ENCODE results near the gene CTRB2. TPM values are rescaled to one million over a fixed set of nuclear protein-coding genes. Genes with fewer than 3 reads are reported as not detected.
A peak's percentile ranks its signal among the peaks of the same experiment; 100 is the strongest.
"Not testable (repeated sequence)": the region's sequence is repeated elsewhere in the genome, so short reads cannot be mapped to it uniquely, and the experiment has no call there.

The CTRB2 gene
- total RNA-seq, 4 donors from 2014 or later = not detected

DNA sequence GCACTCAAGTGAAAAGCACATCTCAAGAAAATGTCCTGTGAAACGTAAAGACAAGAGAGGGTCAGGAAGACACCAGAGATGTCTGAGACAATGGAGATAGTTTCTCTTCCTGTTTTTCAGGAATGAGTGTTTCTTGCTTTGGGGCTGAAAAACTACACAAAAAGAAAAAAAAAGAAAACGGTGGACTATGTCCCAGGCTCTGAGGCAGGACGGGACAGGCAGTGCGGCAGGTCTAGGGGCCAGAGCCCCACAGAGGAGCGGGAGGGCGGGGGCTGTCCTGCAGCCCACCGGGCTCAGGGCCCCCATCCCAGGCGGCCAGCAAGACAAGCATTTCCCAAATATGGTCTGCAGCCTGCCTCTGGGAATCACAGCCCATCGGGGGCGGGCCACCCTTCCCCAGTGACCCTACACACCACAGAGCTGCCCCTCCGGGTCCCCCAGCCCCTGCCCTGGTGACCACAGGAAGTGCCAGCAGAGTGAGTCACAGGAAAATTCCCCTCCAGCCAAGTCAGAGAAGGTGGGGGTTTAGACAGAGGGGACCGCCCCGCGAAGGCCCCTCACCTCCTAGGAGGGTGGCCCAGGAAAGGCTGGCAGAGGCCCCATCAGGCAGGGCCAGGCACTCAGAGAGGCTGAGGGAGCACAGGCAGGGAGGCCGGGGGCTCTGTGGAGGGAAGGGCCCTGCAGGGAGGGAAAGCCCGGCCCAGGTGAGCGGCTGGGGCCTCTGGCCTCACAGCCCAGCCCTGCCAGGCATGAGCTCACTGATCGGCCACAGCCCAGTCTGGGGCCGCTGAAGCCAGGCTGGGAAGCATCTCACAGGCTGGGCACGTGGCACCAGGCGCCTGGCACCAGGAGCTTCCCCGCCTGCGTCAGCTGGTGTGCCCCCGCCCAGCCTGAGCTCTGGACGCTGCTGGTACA, 38.1 kb upstream of the CTRB2 start:
- no peak overlapping the region for H3K4me3 ChIP-seq
- H3K4me1 ChIP-seq = peaks cover 74% of the 10 kb centered on the region

DNA sequence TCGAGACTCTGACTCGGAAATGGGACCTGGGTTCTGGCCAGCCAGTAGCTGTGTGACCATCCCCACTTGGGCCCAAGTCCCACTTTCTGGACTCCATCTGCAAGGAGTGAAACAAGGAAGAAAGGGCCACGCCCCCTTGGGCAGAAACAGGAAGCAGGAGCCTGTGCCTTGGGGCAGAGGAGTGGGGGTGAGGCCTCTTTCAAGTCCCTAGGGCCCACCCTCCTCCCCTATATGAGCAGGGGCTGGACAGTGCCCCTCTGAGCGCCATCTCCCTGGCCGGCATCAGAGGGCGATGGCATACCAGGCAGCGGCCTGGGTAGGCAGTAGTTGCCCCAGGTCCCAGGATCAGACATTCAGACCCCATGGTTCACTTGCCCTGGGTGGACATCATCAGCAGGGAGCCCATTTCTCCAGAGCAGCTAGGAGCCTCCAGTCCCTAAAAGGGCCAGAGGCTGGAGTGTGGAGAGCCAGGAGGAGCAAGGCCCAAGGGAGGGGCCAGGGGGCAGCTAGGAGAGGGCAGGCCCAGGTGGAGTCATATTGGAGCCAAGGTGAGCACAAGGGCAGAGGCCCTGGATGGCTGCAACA, 37.4 kb upstream of the CTRB2 start:
- 40% methylated on average over 2 of the region's 7 CpGs for WGBS
- Histone ChIP-seq H3K27me3 (no peaks in the 10 kb centered on the region), H3K4me1 (peaks cover 74% of the 10 kb centered on the region), H3K9me3 (no peaks in the 10 kb centered on the region), H3K27ac (peak overlapping the region; percentile 84), H3K36me3 (peaks cover 16% of the 10 kb centered on the region), H3K4me3 (no peak overlapping the region)
- DNase-seq (ENCODE audit: low spot score in 2 of 2) = peak in 1 of 2 donors; percentile 76
- no peak for TF ChIP-seq POLR2A (IDR thresholded peaks at IDR 0.05)
- no peak for TF ChIP-seq POLR2AphosphoS5 (IDR thresholded peaks at IDR 0.05)
- no peak for TF ChIP-seq EP300 (IDR thresholded peaks at IDR 0.05)
- TF ChIP-seq CTCF (IDR thresholded peaks at IDR 0.05) = no peak

More for the DNA sequence above, 38.1 kb upstream of the CTRB2 start:
- H3K36me3 ChIP-seq = peaks cover 16% of the 10 kb centered on the region
- no peaks in the 10 kb centered on the region for H3K27me3 ChIP-seq
- H3K27ac ChIP-seq = peak overlapping the region; percentile 84
- H3K9me3 ChIP-seq = no peaks in the 10 kb centered on the region
- 32% methylated on average over 20 of the region's 25 CpGs for WGBS
- TF ChIP-seq EP300 (IDR thresholded peaks at IDR 0.05) = no peak
- TF ChIP-seq POLR2AphosphoS5 (IDR thresholded peaks at IDR 0.05) = peak in 1 of 3 donors; percentile 38
- DNase-seq (ENCODE audit: low spot score in 2 of 2) = no peak

DNA sequence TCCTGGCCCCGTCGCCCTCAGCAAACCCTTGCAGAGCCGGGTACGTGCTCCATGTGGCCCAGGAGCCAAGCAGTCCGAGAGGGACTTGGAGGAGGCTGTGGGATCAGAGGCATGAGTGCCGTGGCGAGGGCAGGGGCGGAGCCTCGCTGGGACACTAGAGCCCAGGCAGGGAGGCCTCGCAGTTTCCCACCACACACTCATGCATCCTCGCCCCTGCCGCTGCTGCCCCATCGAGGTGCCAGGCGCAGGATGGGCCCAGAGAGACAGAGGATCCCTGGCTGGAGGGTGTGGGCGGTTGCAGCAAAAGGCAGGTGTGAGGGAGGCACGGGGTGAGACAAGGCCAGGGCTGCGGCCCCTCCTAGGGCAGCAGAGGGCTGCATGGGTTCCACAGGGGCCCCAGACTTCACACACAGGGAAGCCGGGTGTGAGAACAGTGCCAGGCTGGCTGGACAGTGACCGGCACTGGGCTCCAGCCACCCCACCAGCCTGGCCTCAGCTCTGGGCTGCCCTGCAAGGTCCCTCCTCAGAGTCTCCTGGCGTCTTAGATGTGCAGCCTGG, 36.8 kb upstream of the CTRB2 start:
- no peaks in the 10 kb centered on the region for H3K9me3 ChIP-seq
- peaks cover 74% of the 10 kb centered on the region for H3K4me1 ChIP-seq
- no peaks in the 10 kb centered on the region for H3K27me3 ChIP-seq
- H3K36me3 ChIP-seq = peaks cover 16% of the 10 kb centered on the region
- TF ChIP-seq EP300 (IDR thresholded peaks at IDR 0.05) (no peak), POLR2A (IDR thresholded peaks at IDR 0.05) (no peak), CTCF (IDR thresholded peaks at IDR 0.05) (no peak), POLR2AphosphoS5 (IDR thresholded peaks at IDR 0.05) (no peak)
- DNase-seq (ENCODE audit: low spot score in 2 of 2) = no peak
- 52% methylated on average over 5 of the region's 20 CpGs for WGBS
- H3K4me3 ChIP-seq = no peak overlapping the region
- peak overlapping the region; percentile 84 for H3K27ac ChIP-seq

DNA sequence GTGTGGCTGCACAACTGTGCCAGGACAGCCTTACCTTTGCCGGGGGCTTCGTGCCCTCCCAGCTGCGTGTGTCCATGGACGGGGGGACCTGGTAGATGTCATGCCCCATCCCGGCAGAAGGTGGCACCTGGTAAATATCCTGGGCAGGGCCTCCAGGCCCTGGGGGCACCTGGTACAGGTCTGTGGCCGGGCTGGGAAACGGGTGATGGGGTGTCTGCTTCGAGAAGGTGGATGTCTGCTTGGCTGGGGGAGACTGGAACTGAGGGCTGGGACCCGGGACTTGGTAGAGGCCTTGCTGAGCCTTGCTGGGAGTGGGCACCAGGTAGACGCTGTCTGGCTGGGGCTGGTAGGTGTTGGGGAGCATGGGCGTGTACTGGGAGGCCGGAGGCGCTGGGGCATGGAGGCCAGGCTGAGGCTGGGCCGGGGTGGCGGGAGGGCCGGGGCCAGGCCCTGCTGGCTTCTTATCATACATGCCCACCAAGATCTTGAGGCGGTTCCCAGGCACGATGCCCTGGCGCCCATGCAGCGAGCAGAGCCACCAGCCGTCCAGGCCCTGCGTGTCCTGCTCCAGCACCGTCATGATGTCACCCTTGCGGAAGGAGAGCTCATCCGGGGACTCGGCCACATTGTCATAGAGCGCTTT, 35.6 kb upstream of the CTRB2 start:
- not testable (repeated sequence) for H3K4me3 ChIP-seq; H3K27ac ChIP-seq; DNase-seq (ENCODE audit: low spot score in 2 of 2); H3K9me3 ChIP-seq; H3K27me3 ChIP-seq
- Histone ChIP-seq H3K36me3 (peaks cover 16% of the 10 kb centered on the region), H3K4me1 (peaks cover 72% of the 10 kb centered on the region)
- 87% methylated on average over 5 of the region's 27 CpGs for WGBS

- Histone ChIP-seq H3K36me3 (peaks cover 19% of the 10 kb centered on the region), H3K4me3 (no peak overlapping the region), H3K4me1 (peaks cover 66% of the 10 kb centered on the region), H3K9me3 (no peaks in the 10 kb centered on the region), H3K27me3 (no peaks in the 10 kb centered on the region), H3K27ac (no peak overlapping the region)
- TF ChIP-seq CTCF (IDR thresholded peaks at IDR 0.05) = no peak
- no peak for TF ChIP-seq POLR2A (IDR thresholded peaks at IDR 0.05)
- no peak for TF ChIP-seq POLR2AphosphoS5 (IDR thresholded peaks at IDR 0.05)
- TF ChIP-seq EP300 (IDR thresholded peaks at IDR 0.05) = no peak
- no peak for DNase-seq (ENCODE audit: low spot score in 2 of 2)
- no CpG with 5 or more reads among the region's 13 CpGs for WGBS
Observed at GRCh38 chr16:75241955-75242354, 35.0 kb upstream of the CTRB2 start.

Measured in suprapubic skin (tissue), 4 donors.